Peyer's patch (tissue), 4 donors: ENCODE results near the gene BUD23.

Source experiments
- CTCF ChIP-seq, 6 experiments: fragments of 450-650 bp in 4 of 6; fragments of 200-600 bp in 2 of 6; sonication (generic) in 1 of 6; IDR thresholded peaks; one replicate each; pipeline ENCODE4 v1.5.1; 2017 to 2019; ENCODE audit warnings: antibody characterized with exemption in 6 of 6, mild to moderate bottlenecking in 3 of 6, moderate library complexity in 1 of 6
- POLR2A ChIP-seq, 2 donors: fragments of 450-650 bp; IDR thresholded peaks; one replicate each; pipeline ENCODE4 v1.5.1; 2017; ENCODE audit warnings: antibody characterized with exemption in 2 of 2, mild to moderate bottlenecking in 2 of 2, moderate library complexity in 2 of 2

- no peak for TF ChIP-seq POLR2A (IDR thresholded peaks at IDR 0.05)
- no peak for TF ChIP-seq CTCF (IDR thresholded peaks at IDR 0.05)
These were observed 38.0 kb downstream of the BUD23 start for GRCh38 chr7:73721377-73721817.
